Prostate gland (tissue), 2 donors: ENCODE measurements around the gene CCDC97. TPM values are rescaled to one million over a fixed set of nuclear protein-coding genes. Genes with fewer than 3 reads are reported as not detected.

ENCODE experiments used
- DNase-seq: peaks from one replicate; pipeline ENCODE4 v3.0.0-alpha.2; 2019; ENCODE audit warnings: low spot score
- H3K27ac ChIP-seq, 2 donors: fragments of 200-600 bp; sonication (generic); 2 replicates each; pipeline ENCODE4 v1.5.1; 2017 to 2019
- H3K27me3 ChIP-seq: fragments of 200-600 bp; sonication (generic); replicated peaks from 2 replicates; pipeline ENCODE4 v1.5.1; 2019; ENCODE audit not compliant: insufficient read depth
- H3K36me3 ChIP-seq, 2 donors: fragments of 200-600 bp; sonication (generic); 1 replicate in 1 of 2; 2 replicates in 1 of 2; pipeline versions ENCODE4 v1.5.1 to v1.8.1; 2017 to 2019
- H3K4me1 ChIP-seq: fragments of 200-600 bp; sonication (generic); replicated peaks from 2 replicates; pipeline ENCODE4 v1.5.1; 2019
- H3K4me3 ChIP-seq, 2 donors: fragments of 200-600 bp; sonication (generic); 2 replicates each; pipeline ENCODE4 v1.5.1; 2017 to 2019
- H3K9me3 ChIP-seq: fragments of 200-600 bp; sonication (generic); 2 replicates; pipeline ENCODE4 v1.5.1; 2017
- POLR2A ChIP-seq: fragments of 450-650 bp; IDR thresholded peaks from one replicate; pipeline ENCODE4 v1.6.1; 2016; ENCODE audit warnings: antibody characterized with exemption, mild to moderate bottlenecking
- POLR2AphosphoS5 ChIP-seq: sonication (generic); formaldehyde crosslinking; IDR thresholded peaks from one replicate; pipeline ENCODE4 v1.6.1; 2017; ENCODE audit warnings: antibody characterized with exemption
- WGBS: methylation state at CpG from one replicate; pipeline ENCODE4 v1.1.5; 2018; 5-methylcytosine and 5-hydroxymethylcytosine counted together
- intact Hi-C: fragments of 100-400 bp; cut with DNase I; formaldehyde crosslinking; loops from one replicate; pipeline ENCODE4 v1.14.2; 2022
- total RNA-seq, 2 donors: library from RNA; depleted of rRNA; stranded (reverse); fragments of >200 nt; gene quantifications; one replicate each; pipeline ENCODE4 v1.1.0, GENCODE V29; 2016
- TF ChIP-seq, protein P1 (sequence below), 4 experiments: fragments of 200-600 bp in 2 of 4; fragments of 450-650 bp in 2 of 4; sonication (generic) in 2 of 4; IDR thresholded peaks; 1 replicate in 3 of 4; 2 replicates in 1 of 4; pipeline ENCODE4 v1.5.1; 2016 to 2019; ENCODE audit warnings: antibody characterized with exemption in 4 of 4, mild to moderate bottlenecking in 2 of 4, moderate library complexity in 2 of 4

CCDC97 gene
- total RNA-seq, 2 donors from 2014 or later = 21.0 to 34.4 TPM

- 54% methylated on average over 22 of the region's 22 CpGs for WGBS
- H3K27me3 ChIP-seq = no peaks in the 10 kb centered on the region
- intact Hi-C loops = no loop called here
Measured at GRCh38 chr19:41328157-41328841, 18.3 kb downstream of the CCDC97 start.

DNA sequence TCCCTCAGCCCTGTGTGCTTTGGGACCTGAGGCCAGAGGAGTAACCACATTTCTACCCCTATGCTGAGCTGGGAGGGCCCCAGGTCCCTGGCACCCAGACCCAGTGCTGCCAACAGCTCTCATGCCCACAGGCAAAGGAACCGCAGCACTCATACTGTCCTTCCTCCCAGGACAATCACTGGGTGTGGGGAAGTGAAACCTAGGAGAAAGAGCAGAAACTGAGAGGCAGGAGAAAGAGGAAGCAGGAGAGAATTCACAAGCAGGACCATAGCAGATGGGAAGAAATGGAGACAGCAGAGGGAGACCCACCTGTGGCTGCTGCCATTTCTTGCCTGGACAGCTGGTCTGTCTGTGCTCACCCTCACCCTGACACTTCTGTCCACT is 18.9 kb downstream of the CCDC97 start:
- no peak for DNase-seq
- no peak overlapping the region for H3K4me3 ChIP-seq
- no peaks in the 10 kb centered on the region for H3K9me3 ChIP-seq
- TF ChIP-seq POLR2A = no peak
- TF ChIP-seq POLR2AphosphoS5 = no peak
- TF ChIP-seq, protein P1, sequence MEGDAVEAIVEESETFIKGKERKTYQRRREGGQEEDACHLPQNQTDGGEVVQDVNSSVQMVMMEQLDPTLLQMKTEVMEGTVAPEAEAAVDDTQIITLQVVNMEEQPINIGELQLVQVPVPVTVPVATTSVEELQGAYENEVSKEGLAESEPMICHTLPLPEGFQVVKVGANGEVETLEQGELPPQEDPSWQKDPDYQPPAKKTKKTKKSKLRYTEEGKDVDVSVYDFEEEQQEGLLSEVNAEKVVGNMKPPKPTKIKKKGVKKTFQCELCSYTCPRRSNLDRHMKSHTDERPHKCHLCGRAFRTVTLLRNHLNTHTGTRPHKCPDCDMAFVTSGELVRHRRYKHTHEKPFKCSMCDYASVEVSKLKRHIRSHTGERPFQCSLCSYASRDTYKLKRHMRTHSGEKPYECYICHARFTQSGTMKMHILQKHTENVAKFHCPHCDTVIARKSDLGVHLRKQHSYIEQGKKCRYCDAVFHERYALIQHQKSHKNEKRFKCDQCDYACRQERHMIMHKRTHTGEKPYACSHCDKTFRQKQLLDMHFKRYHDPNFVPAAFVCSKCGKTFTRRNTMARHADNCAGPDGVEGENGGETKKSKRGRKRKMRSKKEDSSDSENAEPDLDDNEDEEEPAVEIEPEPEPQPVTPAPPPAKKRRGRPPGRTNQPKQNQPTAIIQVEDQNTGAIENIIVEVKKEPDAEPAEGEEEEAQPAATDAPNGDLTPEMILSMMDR (IDR thresholded peaks at IDR 0.05) = no peak
- no peak overlapping the region for H3K27ac ChIP-seq
- 67% methylated on average over 1 of the region's 1 CpG for WGBS
- H3K27me3 ChIP-seq = no peaks in the 10 kb centered on the region
- H3K4me1 ChIP-seq = peaks cover 13% of the 10 kb centered on the region
- H3K36me3 ChIP-seq = no peaks in the 10 kb centered on the region
- intact Hi-C loops = no loop called here

More at GRCh38 chr19:41328157-41328841, 18.3 kb downstream of the CCDC97 start:
- no peak for TF ChIP-seq POLR2AphosphoS5
- TF ChIP-seq, protein P1 (IDR thresholded peaks at IDR 0.05) = no peak
- TF ChIP-seq POLR2A = no peak
- no peak for DNase-seq
- Histone ChIP-seq H3K9me3 (no peaks in the 10 kb centered on the region), H3K4me3 (no peak overlapping the region), H3K36me3 (no peaks in the 10 kb centered on the region), H3K27ac (peak overlapping the region; percentile 48 to 72), H3K4me1 (peaks cover 13% of the 10 kb centered on the region)

DNA sequence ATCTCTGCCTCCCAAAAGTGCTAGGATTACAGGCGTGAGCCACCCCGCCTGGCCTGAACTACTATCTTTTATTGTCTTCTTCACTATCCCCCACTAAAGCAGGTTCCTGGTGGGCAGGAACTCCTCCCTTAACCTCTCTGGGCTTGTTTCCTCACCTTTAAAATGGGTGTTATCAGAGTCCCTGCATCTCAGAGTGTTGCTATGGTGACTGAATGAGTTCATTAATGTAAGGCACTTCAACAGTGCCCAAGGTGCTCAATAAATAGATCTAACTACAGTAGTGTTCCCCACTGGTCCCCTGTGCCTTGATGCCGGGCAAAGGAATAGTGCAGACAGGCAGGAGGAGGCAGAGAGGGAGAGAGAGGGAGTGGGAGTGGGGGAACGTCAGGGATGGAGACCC is 20.5 kb downstream of the CCDC97 start:
- Histone ChIP-seq H3K27me3 (no peaks in the 10 kb centered on the region), H3K4me3 (no peak overlapping the region), H3K36me3 (no peaks in the 10 kb centered on the region), H3K27ac (no peak overlapping the region), H3K9me3 (no peaks in the 10 kb centered on the region), H3K4me1 (peaks cover 11% of the 10 kb centered on the region)
- DNase-seq = no peak
- TF ChIP-seq POLR2A (no peak), POLR2AphosphoS5 (no peak)
- TF ChIP-seq, protein P1 (IDR thresholded peaks at IDR 0.05) = no peak
- 89% methylated on average over 4 of the region's 4 CpGs for WGBS
- intact Hi-C loops = no loop called here

- no peak overlapping the region for H3K27ac ChIP-seq
- intact Hi-C loops = no loop called here
- H3K4me1 ChIP-seq = peaks cover 5% of the 10 kb centered on the region
- DNase-seq = no peak
- no peaks in the 10 kb centered on the region for H3K36me3 ChIP-seq
- H3K9me3 ChIP-seq = no peaks in the 10 kb centered on the region
- 78% methylated on average over 47 of the region's 47 CpGs for WGBS
- TF ChIP-seq, protein P1 (IDR thresholded peaks at IDR 0.05) = no peak
- no peak for TF ChIP-seq POLR2A
- TF ChIP-seq POLR2AphosphoS5 = no peak
- no peak overlapping the region for H3K4me3 ChIP-seq
- no peaks in the 10 kb centered on the region for H3K27me3 ChIP-seq
Measured at GRCh38 chr19:41330946-41331678, 21.1 kb downstream of the CCDC97 start.
